GM12874 (cell line): Measurements from ENCODE around the gene ADGRL3.

Experiments
- CTCF ChIP-seq: IDR thresholded peaks from 2 replicates; pipeline ENCODE4 v1.5.1; 2011; ENCODE audit warnings: low read depth, mild to moderate bottlenecking, control low read depth, low read length, moderate library complexity; ENCODE audit not compliant: insufficient read depth

The ADGRL3 gene

GRCh38 chr4:61277785-61278760 lies 77.9 kb downstream of the ADGRL3 start:
- no peak for TF ChIP-seq CTCF

- TF ChIP-seq CTCF = no peak
Observed at GRCh38 chr4:61292322-61292721, 92.2 kb downstream of the ADGRL3 start.

- TF ChIP-seq CTCF = no peak
Observed at GRCh38 chr4:61293707-61294400, 93.7 kb downstream of the ADGRL3 start.

GRCh38 chr4:61294936-61295335 lies 94.8 kb downstream of the ADGRL3 start:
- no peak for TF ChIP-seq CTCF

GRCh38 chr4:61296144-61296543 lies 96.0 kb downstream of the ADGRL3 start:
- TF ChIP-seq CTCF = no peak

- TF ChIP-seq CTCF = no peak
Observed at GRCh38 chr4:61298178-61298740, 98.1 kb downstream of the ADGRL3 start.

GRCh38 chr4:61299316-61299715 lies 99.2 kb downstream of the ADGRL3 start:
- TF ChIP-seq CTCF = no peak
